ENCODE results near the gene SYT1. TPM values are rescaled to one million over a fixed set of nuclear protein-coding genes. Genes with fewer than 3 reads are reported as not detected.

The SYT1 gene
- total and polyA plus RNA-seq, 2 of the 8 experiments (the other 6 are each of a cell fraction or from before 2014, with no cell fraction given): 11.0 to 34.6 TPM

DNA sequence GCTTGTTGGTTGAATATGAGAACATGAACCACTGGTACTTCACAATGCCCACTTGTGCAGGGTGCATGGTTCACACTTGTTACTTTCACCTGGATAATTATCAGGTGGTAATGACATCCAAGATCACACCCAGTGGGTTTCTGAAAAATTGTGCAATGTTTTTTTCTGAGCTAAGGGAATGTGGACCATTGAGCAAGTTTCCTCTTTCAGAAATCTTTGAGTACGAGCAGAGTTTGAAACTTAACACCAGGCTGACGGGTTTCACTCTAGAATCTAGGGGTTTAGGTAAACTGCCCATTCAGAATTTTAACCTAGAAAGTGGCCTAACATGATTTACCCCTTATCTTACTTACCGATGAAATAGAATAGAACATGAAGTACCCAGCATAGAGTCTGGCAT, 436.6 kb downstream of the SYT1 start (continued):
- TF ChIP-seq SRF (IDR thresholded peaks at IDR 0.05; ENCODE audit: low read depth, low read length): no peak

Data from H1 (cell line).